ENCODE data around the gene ACTBL2. TPM values are rescaled to one million over a fixed set of nuclear protein-coding genes. Genes with fewer than 3 reads are reported as not detected.

Gene ACTBL2
- polyA plus RNA-seq, 1 donor (not counting 4 experiments of a cell fraction or from before 2014, with no cell fraction given): 0.68 TPM

DNA sequence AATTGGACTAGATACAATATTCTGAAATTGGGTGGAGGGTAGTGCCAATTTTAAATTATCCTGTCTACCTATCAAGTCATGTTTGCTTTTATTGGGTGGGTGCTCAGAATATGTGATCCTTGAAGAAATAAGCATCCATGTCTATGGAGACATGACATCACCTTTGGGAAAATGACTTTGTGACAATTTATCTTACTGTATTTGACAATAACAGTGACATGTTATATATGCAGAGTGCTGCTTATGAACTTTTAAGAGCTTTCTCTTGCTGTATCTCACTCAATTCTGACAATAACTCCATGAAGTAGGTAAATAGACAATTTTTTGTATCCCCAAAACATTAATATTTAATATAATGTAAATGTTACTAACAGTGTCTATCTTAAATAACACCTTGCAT, 15.1 kb upstream of the ACTBL2 start:
- dilution Hi-C loops (cut with MboI; ENCODE audit: extremely low pct_ligation_motif_present, low sequenced_read_pairs): no loop called here
- Histone ChIP-seq H3K9me3 (ENCODE audit: control insufficient read depth, low read depth, low read length) (no peaks in the 10 kb centered on the region), H3K9ac (ENCODE audit: control insufficient read depth, extremely low read depth, insufficient read depth, low read length) (no peak overlapping the region), H4K20me1 (ENCODE audit: control insufficient read depth, extremely low read depth, insufficient read depth, low read length) (no peaks in the 10 kb centered on the region), H3K27me3 (ENCODE audit: control insufficient read depth, extremely low read depth, insufficient read depth, low read length) (no peaks in the 10 kb centered on the region), H2AFZ (ENCODE audit: control insufficient read depth, low read length) (no peak overlapping the region), H3K79me2 (ENCODE audit: control insufficient read depth, insufficient read depth, low read length) (no peaks in the 10 kb centered on the region), H3K36me3 (ENCODE audit: control insufficient read depth in 2 of 2, extremely low read depth in 1 of 2, insufficient read depth in 2 of 2, low read length in 2 of 2) (no peaks in the 10 kb centered on the region), H3K4me3 (ENCODE audit: control insufficient read depth in 2 of 3, extremely low read depth in 1 of 3, insufficient read depth in 2 of 3, low read depth in 1 of 3, low read length in 3 of 3) (no peak overlapping the region), H3K27ac (ENCODE audit: control insufficient read depth, insufficient read depth, low read length) (no peak overlapping the region), H3K4me1 (ENCODE audit: control insufficient read depth, extremely low read depth, insufficient read depth, low read length) (peaks cover 33% of the 10 kb centered on the region), H3K4me2 (ENCODE audit: control insufficient read depth, extremely low read depth, insufficient read depth, low read depth, low read length) (no peak overlapping the region), H3K9me1 (ENCODE audit: control insufficient read depth, extremely low read depth, insufficient read depth, low read length) (peaks cover 4% of the 10 kb centered on the region)
- FAIRE-seq: no peak
- TF ChIP-seq, protein P1, sequence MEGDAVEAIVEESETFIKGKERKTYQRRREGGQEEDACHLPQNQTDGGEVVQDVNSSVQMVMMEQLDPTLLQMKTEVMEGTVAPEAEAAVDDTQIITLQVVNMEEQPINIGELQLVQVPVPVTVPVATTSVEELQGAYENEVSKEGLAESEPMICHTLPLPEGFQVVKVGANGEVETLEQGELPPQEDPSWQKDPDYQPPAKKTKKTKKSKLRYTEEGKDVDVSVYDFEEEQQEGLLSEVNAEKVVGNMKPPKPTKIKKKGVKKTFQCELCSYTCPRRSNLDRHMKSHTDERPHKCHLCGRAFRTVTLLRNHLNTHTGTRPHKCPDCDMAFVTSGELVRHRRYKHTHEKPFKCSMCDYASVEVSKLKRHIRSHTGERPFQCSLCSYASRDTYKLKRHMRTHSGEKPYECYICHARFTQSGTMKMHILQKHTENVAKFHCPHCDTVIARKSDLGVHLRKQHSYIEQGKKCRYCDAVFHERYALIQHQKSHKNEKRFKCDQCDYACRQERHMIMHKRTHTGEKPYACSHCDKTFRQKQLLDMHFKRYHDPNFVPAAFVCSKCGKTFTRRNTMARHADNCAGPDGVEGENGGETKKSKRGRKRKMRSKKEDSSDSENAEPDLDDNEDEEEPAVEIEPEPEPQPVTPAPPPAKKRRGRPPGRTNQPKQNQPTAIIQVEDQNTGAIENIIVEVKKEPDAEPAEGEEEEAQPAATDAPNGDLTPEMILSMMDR (optimal IDR thresholded peaks at IDR 0.05 in 1 of 3, IDR thresholded peaks at IDR 0.05 in 1 of 3, conservative IDR thresholded peaks at IDR 0.05 in 1 of 3; ENCODE audit: extremely low read depth in 1 of 3, insufficient read depth in 2 of 3, low read length in 3 of 3): no peak
- TF ChIP-seq EZH2 (IDR thresholded peaks at IDR 0.05; ENCODE audit: low read length): no peak
- no peak for DNase-seq (ENCODE audit: low read depth, low spot score)

DNA sequence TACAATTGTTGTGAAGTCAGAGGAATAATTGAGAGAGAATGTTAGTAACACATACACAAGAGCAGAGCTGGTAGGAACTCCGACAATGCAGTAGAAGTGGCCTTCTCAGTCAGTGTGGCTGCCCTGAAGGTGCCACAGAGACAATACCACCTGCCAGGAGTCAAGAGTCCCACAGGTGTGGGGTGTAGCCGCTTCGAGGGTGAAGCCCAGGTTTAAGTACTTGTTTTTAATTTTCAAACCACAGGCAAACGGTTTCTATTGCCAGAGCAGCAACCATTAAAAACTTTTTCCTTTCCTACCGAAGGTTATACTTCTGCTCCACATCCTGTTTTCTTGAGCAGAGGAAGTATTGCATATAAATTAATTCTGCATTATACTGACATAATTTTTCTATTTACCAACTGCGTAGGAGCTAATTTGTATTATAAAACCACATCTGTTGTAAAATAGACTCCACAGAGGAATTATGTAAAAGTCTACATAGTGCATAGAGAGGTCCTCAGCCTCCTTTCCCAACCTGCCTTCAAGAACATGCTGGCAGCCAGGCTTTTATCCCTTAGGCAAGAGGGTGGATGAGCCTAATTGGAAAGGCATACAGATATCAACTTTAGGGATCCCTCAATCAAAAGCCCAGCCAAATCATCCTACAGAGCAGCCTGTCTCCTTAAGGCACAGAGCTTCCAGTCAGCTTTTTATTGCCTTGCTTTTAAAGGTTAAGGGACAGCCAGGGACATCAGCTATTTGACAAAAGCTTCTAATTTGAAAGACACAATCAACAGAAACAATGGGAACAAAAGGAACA, 12.9 kb upstream of the ACTBL2 start:
- DNase-seq (ENCODE audit: low read depth, low spot score): no peak
- Histone ChIP-seq H3K36me3 (ENCODE audit: control insufficient read depth in 2 of 2, extremely low read depth in 1 of 2, insufficient read depth in 2 of 2, low read length in 2 of 2) (no peaks in the 10 kb centered on the region), H3K27ac (ENCODE audit: control insufficient read depth, insufficient read depth, low read length) (peak overlapping the region; percentile 92), H3K9ac (ENCODE audit: control insufficient read depth, extremely low read depth, insufficient read depth, low read length) (peak overlapping the region; percentile 23), H4K20me1 (ENCODE audit: control insufficient read depth, extremely low read depth, insufficient read depth, low read length) (no peaks in the 10 kb centered on the region), H3K27me3 (ENCODE audit: control insufficient read depth, extremely low read depth, insufficient read depth, low read length) (no peaks in the 10 kb centered on the region), H3K4me3 (ENCODE audit: control insufficient read depth in 2 of 3, extremely low read depth in 1 of 3, insufficient read depth in 2 of 3, low read depth in 1 of 3, low read length in 3 of 3) (no peak overlapping the region), H3K9me3 (ENCODE audit: control insufficient read depth, low read depth, low read length) (no peaks in the 10 kb centered on the region), H2AFZ (ENCODE audit: control insufficient read depth, low read length) (peak overlapping the region; percentile 69), H3K4me1 (ENCODE audit: control insufficient read depth, extremely low read depth, insufficient read depth, low read length) (peaks cover 38% of the 10 kb centered on the region), H3K79me2 (ENCODE audit: control insufficient read depth, insufficient read depth, low read length) (no peaks in the 10 kb centered on the region), H3K9me1 (ENCODE audit: control insufficient read depth, extremely low read depth, insufficient read depth, low read length) (peaks cover 4% of the 10 kb centered on the region), H3K4me2 (ENCODE audit: control insufficient read depth, extremely low read depth, insufficient read depth, low read depth, low read length) (peak overlapping the region; percentile 89)
- dilution Hi-C loops (cut with MboI; ENCODE audit: extremely low pct_ligation_motif_present, low sequenced_read_pairs): no loop called here
- TF ChIP-seq, protein P1 (optimal IDR thresholded peaks at IDR 0.05 in 1 of 3, IDR thresholded peaks at IDR 0.05 in 1 of 3, conservative IDR thresholded peaks at IDR 0.05 in 1 of 3; ENCODE audit: extremely low read depth in 1 of 3, insufficient read depth in 2 of 3, low read length in 3 of 3): no peak
- TF ChIP-seq EZH2 (IDR thresholded peaks at IDR 0.05; ENCODE audit: low read length): no peak
- no peak for FAIRE-seq

All from keratinocyte (primary cell).